NCI-H2081 treated with DMSO at 0.1 percent for 48 hours (cell line): ENCODE measurements around the gene APOBEC3B.
"Not testable (repeated sequence)": the region's sequence is repeated elsewhere in the genome, so short reads cannot be mapped to it uniquely, and the experiment has no call there.

Source experiments
- DNase-seq: peaks from one replicate; lab custom pipeline; 2025; lab: John Stamatoyannopoulos, UW

APOBEC3B gene

GRCh38 chr22:38997518-38997917 is 15.4 kb downstream of the APOBEC3B start:
- no peak for DNase-seq

GRCh38 chr22:39003165-39003638 is 21.1 kb downstream of the APOBEC3B start:
- DNase-seq: no peak

- DNase-seq: no peak
These were observed 25.0 kb downstream of the APOBEC3B start for GRCh38 chr22:39007177-39007576.

GRCh38 chr22:39008271-39008850 is 26.2 kb downstream of the APOBEC3B start:
- DNase-seq: not testable (repeated sequence)

- DNase-seq: no peak
These were observed 28.8 kb downstream of the APOBEC3B start for GRCh38 chr22:39010946-39011345.

GRCh38 chr22:39012533-39013511 is 30.7 kb downstream of the APOBEC3B start:
- no peak for DNase-seq

GRCh38 chr22:39013561-39013941 is 31.4 kb downstream of the APOBEC3B start:
- DNase-seq: not testable (repeated sequence)

GRCh38 chr22:39013942-39014722 is 32.0 kb downstream of the APOBEC3B start, which contains the start of gene APOBEC3C:
Gene APOBEC3C, plus strand, starts transcription at chr22:39014257. Its CDS starts 106 bp downstream, at chr22:39014363.
- DNase-seq: no peak

GRCh38 chr22:39014723-39015121 is 32.6 kb downstream of the APOBEC3B start:
- not testable (repeated sequence) for DNase-seq

GRCh38 chr22:39016592-39016991 is 34.4 kb downstream of the APOBEC3B start:
- no peak for DNase-seq

- no peak for DNase-seq
These were observed 35.6 kb downstream of the APOBEC3B start for GRCh38 chr22:39017596-39018365.

GRCh38 chr22:39020021-39020651 is 38.0 kb downstream of the APOBEC3B start:
- DNase-seq: not testable (repeated sequence)

- DNase-seq: no peak
These were observed 39.6 kb downstream of the APOBEC3B start for GRCh38 chr22:39021552-39022250.

GRCh38 chr22:39024519-39025308 is 42.6 kb downstream of the APOBEC3B start:
- no peak for DNase-seq

- no peak for DNase-seq
These were observed 44.5 kb downstream of the APOBEC3B start for GRCh38 chr22:39026509-39027150.

- DNase-seq: no peak
These were observed 45.6 kb downstream of the APOBEC3B start for GRCh38 chr22:39027717-39028116.

GRCh38 chr22:39028281-39028680 is 46.1 kb downstream of the APOBEC3B start:
- DNase-seq: no peak

- no peak for DNase-seq
These were observed 47.1 kb downstream of the APOBEC3B start for GRCh38 chr22:39029227-39029626.

GRCh38 chr22:39030705-39031104 is 48.6 kb downstream of the APOBEC3B start:
- no peak for DNase-seq
